NCI-H2107 treated with DMSO at 0.1 percent for 48 hours (cell line): Measurements from ENCODE around the gene MRPS31.
"Not testable (repeated sequence)": the region's sequence is repeated elsewhere in the genome, so short reads cannot be mapped to it uniquely, and the experiment has no call there.

Experiments
- DNase-seq: peaks from one replicate; lab custom pipeline; 2025; ENCODE audit not compliant: unreplicated experiment; lab: John Stamatoyannopoulos, UW

The MRPS31 gene

DNA sequence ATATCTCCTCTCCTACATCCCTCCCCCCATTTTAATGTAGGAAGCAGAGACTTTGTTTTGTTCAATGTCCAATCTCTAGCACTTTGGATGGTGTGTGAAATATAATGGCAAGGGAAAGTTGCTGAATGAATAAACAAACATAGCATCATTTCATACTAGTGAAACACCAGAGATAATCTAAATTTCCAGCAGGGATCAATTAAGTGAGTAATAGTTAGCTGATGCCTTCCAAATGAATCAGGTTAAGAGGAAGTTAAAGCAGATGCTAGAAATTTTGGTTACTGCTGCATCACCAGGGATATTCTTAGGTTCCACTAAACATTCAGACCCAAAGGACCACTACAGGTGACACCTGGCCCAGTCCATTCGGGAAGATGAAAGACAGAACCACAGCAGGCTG is 8.1 kb downstream of the MRPS31 start:
- DNase-seq = no peak

DNA sequence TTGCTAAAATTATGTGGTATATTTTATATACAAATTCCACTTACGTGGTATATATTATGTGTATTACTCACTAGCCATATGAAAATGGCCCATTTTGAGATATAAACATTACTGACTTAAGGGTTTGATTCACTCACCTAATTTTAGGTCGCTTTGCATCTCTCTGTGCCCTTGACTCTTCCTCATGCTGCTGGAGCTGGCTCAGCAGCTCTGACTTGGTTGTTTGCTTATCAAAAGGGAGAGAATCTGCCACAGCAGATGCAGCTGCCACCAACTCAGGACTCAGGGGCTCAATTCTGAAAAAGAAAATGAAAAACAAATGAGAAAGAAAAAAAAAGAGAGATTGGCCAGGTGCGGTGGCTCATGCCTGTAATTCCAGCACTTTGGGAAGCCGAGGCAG is 12.2 kb downstream of the MRPS31 start:
- DNase-seq = no peak

DNA sequence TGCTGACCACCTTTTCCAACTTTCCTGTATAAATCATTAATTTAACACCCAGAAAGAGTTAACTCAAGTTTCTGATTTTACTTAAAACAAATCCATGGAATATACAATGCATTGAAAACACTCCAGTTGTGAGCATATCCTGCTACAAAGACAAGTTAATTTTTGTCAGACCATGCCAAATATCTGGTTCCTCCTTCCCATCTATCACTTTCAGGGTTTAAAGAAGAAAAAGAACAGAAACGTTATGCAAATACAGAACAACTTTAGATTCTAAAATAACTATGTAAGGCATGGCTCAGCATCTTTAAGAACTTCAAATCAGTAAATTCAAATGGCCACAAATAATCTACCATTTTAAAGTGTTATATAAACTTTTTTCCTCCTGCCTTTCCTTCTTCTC is 14.9 kb downstream of the MRPS31 start:
- no peak for DNase-seq

DNA sequence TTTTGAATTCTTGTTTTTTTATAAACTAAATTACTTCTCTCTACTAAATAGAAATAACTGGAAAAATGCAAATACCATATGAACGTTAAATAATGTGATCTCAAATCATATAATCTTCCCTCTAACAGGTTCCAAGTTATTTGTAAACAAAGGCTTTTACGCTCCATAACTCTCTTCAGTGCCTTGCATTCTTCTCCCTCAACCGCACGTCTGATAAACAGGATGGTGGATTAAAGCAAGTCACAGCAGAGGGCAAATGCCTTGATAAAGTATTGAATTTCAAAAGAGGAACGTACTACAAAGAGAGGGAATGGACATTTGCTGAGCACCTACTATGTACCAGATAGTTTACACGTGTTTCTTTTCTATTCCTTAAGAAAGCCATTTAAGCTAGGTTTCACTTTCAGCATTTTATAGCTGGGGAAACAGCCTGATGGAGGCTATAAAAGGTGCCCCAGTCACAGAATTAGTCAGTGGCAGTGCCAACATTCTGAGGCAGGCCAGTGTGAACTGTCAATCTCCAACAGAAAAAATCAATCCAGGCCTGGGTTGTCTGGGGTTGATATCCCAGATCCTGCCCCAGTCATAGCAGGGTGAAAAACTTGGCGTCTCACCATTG is 15.8 kb downstream of the MRPS31 start:
- peak; percentile 18 for DNase-seq

DNA sequence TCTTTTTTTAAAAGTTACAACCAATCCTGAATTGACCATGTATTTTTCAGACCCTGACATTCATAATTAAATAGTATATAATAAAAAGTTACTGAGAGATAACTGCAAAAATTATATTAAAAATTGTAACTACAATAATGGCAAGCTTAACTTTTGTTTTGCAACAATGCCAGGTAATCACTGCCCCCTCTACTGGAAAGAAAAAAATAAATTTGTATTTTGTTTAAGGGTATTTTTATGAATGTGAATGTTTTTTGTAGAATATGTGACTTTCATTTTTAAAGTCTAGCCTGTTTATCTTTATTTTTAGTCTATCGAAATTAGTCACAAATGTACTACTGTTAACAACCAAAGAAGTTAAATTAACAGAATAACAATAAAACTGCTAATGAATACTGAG is 21.7 kb downstream of the MRPS31 start:
- no peak for DNase-seq

DNA sequence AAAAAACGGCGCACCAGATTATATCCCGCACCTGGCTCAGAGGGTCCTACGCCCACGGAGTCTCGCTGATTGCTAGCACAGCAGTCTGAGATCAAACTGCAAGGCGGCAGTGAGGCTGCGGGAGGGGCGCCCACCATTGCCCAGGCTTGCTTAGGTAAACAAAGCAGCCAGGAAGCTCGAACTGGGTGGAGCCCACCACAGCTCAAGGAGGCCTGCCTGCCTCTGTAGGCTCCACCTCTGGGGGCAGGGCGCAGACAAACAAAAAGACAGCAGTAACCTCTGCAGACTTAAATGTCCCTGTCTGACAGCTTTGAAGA is 35.8 kb downstream of the MRPS31 start:
- DNase-seq = not testable (repeated sequence)

DNA sequence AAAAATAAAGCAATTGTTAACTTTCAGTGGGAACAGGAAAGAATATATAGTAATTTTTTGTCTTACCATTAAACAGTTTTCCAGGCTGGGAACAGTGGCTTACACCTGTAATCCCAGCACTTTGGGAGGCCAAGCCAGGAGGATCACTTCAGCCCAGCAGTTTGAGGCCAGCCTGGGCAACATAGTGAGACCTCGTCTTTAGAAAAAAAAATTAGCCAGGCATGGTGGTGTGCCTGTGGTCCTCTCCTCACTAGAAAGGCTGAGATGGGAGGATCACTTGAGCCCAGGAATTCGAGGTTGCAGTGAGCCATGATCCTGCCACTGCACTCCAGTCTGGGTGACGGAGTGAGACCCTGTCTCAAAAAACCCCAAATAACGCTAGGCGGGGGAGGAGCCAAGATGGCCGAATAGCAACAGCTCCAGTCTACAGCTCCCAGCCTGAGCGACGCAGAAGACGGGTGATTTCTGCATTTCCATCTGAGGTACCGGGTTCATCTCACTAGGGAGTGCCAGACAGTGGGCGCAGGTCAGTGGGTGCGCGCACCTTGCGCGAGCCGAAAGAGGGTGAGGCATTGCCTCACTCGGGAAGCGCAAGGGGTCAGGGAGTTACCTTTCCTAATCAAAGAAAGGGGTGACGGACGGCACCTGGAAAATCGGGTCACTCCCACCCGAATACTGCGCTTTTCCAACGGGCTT is 36.3 kb downstream of the MRPS31 start:
- DNase-seq = not testable (repeated sequence)

DNA sequence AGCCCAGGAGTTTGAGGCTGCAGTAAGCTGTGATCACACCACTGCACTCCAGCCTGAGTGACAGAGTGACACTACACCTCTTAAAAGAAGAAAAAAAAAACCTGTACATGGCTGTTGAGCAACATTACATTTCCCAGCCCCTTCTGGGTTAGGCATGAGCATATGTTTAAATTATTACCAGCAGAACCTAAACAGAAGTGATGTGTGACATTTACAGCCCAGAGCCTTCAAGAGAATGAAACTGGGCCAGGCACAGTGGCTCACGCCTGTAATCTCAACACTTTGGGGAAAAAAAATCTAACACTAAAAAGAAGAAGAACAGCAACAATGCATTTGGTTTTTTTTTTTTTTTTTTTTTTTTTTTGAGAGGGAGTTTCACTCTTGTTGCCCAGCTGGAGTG is 38.3 kb downstream of the MRPS31 start:
- no peak for DNase-seq

DNA sequence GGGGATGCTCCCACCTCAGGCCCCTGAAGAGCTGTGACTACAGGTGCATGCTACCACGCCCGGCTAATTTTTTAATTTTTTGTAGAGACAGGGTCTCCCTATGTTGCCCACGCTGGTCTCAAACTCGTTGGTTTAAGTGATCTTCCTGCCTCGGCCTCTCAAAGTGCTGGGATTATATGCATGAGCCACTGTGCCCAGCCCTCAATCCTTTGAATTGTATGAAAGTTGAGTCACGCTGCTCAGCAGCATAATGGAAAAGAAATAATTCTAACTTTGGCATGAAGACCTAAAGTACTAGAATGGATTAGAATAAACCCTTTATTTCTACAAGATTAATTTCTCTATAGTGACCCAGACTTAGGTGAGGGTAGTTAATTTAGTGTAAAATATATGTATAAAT is 42.4 kb downstream of the MRPS31 start:
- no peak for DNase-seq

DNA sequence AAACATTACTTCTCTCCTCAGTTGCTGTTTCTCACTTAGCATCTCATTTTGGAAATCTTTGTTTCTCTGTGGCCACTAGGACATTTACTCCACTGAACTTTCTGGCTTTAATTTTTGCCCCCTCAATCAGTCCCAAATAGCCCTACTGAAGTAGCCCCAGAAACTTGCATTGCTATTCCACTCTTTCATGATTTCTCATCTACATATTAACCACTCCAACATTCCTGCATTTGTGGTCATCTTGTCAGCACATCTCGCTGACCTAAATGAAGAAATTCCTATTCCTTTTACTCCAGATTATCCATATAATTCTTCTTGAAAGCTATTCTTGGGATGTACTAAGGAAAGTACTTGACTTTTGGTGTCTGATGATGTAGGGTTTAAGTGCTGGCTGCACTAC is 56.6 kb downstream of the MRPS31 start:
- not testable (repeated sequence) for DNase-seq

DNA sequence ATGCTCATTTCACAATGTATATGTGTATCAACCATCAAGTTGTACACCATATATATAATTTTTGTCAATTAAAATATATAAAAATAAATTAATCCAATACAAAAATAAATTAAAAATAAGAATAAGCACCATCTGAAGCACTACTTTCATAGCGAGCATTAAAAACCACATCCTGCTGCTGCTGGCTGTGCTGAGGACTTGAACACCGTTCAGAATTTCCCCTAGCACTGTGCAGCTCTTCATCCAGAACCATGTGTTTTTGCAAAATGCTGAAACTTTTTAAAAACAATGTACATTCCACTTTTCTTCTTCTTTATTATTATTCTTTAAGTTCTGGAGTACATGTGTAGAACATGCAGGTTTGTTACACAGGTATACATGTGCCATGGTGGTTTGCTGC is 64.6 kb downstream of the MRPS31 start:
- no peak for DNase-seq

DNA sequence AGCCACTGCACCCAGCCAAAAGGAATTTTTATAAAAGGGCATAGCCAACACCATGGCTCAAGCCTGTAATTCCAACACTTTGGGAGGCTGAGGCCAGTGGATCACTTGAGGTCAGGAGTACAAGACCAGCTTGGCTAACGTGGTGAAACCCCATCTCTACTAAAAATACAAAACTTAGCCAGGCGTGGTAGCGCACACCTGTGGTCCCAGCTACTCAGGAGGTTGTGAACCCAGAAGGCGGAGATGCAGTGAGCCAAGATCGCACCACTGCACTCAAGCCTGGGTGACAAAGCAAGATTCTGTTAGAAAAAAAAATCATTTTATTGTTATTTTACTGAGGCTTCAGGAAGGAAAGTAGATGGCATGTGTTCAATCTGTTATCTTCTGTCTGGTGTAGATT is 73.3 kb downstream of the MRPS31 start:
- DNase-seq = no peak

DNA sequence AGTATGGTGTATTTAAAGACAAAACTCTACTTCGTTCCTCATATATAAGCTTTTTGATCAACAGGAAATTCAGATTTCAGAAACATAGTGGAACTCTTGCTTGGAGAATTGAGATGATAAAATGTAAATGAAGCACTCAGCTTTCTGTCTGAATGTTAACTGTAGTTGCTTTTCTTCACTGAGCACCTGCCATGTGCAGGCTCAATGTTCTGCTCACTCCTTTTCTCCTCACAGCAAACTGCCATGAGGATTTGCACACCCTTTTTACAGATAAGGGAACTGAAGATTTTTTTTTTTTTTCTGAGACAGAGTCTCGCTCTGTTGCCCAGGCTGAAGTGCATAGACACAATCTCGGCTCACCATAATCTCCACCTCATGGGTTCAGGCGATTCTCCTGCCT is 76.6 kb downstream of the MRPS31 start:
- DNase-seq = no peak

DNA sequence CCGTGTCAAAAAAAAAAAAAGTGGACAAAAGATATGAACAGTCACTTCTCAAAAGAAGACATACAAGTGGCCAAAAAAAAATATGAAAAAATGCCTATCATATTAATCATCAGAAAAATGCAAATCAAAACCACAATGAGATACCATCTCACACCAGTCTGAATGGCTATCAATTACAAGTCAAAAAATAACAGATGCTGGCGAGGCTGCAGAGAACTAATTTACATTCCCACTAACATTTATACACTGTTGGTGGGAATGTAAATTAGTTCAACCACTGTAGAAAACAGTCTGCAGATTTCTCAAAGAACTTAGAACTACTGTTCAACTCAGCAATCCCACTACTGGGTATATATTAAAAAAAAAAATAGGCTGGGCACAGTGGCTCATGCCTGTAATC is 78.0 kb downstream of the MRPS31 start:
- DNase-seq = no peak

DNA sequence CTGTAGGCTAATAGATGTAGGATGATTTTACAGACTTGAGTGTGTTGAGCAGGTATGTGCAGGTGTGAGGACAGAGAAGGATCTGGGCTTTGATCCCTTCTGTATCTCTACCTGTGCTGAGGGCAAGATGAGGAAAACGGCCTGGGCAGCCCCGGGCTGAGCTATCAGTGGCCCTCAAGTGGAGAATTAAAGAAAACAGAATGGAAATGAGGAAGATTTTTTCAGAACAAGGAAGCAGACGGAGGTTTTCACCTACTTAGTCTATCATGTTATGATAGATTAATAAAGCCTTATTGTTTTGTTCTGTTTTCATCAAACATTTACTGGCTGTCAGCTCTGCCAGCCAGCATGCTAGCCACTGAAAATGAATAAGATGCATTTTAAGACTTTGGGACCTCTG is 82.2 kb downstream of the MRPS31 start:
- DNase-seq = no peak

DNA sequence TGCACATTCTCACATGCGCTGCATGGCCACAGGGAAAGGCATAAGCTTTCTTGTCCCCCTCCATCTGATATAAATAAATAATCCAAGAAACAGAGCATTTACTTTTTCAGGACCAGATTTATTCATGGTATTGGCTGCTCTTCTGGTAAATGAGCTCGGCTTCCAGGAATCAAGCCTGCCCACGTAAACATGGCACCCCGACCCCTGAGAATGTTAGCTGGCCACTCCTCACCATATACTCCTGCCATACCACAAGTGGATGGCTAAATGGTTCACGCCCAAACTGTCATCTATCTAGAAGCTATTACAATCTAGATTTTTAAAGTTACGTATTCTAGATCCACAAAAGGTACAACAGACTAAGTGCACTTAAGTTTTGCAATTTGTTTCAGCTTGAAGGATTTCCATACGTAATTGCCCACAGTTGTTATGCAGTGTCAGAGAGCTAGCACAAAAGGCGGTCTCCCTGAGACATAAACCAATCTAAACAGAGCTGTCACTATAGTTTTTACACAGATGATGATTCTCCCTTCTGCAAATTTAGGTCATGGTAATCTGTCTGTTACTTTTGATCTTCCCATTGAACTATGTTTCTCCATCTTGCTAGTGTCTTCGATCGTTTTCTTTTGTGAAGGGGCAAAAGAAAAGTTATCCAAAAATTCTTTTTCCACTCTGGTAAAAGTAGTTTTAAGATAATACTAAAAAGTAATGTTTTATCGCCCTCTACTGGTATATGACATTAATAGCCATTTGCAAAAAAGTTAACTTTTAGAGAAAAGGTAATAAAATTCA is 88.3 kb downstream of the MRPS31 start:
- no peak for DNase-seq

DNA sequence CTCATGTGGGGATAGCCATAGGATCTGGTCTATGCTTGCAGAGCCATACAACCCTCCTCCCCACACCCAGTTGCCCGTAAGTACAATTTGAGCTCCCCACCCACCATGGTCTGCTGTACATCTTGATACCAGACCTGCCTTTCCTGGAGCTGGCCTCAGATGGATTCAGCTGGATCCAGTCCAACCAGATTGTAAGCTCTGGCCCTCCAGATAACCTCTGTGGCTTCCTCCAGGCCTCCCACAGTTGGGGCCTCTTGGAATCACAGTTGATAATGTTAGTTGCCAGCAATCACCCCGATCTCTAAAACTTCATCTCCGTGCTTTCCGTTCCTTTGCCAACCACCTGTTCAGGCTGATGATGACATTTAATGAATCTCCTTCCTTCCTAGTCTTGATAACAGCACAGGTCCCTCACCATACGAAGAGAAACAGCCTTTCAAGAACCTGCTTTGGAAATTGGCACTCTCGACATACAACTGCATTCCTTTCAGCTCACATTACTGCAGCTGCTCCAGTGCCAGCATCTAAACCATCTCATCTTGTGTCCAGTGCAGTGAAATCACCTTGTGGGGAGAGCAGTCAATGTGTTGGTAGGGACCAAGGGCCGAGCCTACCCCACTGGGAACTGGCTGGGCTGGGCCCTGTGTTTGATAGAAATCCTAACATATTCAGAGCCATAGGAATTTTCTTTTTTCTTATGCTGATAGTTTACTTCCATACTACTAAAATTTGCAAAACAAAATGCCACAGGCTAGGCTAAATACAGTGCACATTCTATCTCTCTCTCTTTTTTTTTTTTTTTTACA is 89.4 kb downstream of the MRPS31 start:
- no peak for DNase-seq

DNA sequence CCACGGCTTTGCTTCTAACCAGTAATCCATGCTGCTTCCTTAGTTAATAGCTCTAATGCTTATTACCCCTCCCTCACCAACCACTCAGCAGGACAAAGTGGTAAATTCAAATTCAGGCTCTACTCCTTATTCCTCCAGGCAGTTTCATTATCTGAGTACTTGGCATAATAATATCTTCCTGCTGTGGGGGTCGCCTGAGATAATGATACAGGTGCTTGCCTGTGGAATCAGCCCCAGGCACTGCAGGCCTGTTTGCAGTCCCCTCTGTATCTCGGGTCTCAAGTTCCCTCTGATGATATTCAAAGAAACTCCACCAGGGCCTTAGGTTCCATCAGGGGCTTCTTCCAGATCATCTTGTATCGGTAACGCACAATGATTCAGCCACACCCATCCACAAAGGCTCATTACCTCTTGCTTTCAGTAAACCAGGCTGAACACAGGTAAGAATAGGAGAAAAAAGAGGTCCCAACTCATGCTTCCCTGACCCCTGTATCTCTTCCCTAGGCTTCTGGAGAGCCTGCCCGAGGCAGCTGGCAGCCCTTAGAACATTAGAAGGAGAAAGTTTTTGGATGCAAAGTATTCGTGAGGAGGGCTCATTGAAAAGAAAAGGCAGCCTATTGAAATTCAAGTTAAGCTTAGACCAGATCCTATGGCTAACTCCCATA is 90.2 kb downstream of the MRPS31 start:
- no peak for DNase-seq

DNA sequence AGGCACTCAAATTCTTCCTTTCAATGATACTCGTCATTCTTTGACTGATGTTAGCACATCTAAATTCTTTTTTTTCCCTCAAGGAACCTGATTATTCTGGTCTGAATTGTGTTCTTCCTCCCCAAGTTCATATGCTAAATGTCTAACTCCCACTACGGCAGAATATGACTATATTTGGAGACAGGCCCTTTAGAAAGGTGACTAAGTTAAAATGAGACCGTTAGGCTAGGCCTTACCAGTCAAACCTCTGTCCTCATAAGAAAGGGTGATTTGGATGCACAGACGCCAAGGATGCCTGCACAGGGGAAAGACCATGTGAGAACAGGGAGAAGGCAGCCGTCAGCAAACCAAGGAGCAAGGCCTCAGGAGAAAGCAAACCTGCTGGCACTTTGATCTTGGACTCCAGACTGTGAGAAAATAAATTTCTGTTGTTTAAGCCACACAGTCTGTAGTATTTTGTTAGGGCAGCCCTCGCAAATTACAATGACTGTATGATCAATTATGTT is 91.5 kb downstream of the MRPS31 start:
- no peak for DNase-seq
